B cell (primary cell): ENCODE results near the gene C1QTNF7. TPM values are rescaled to one million over a fixed set of nuclear protein-coding genes. Genes with fewer than 3 reads are reported as not detected.
A peak's percentile ranks its signal among the peaks of the same experiment; 100 is the strongest.

Source experiments
- ATAC-seq: fragments of 200-7000 bp; cut with Tn5 transposase; one replicate; pipeline ENCODE4 v1.10.0; 2021; ENCODE audit warnings: low read depth, mild to moderate bottlenecking, moderate number of reproducible peaks, moderate library complexity
- CTCF ChIA-PET: fragments of 350-600 bp; sonication (Branson Sonifier 250); formaldehyde crosslinking; loops from one replicate; lab custom pipeline; 2021; ENCODE audit warnings: antibody characterized with exemption, inconsistent platforms; lab: Charles Lee
- POLR2A ChIA-PET: fragments of 350-600 bp; sonication (Branson Sonifier 250); formaldehyde crosslinking; loops from one replicate; lab custom pipeline; 2021; ENCODE audit warnings: antibody characterized with exemption; lab: Charles Lee
- DNase-seq: peaks from one replicate; pipeline ENCODE4 v3.0.0; 2013
- H2AFZ ChIP-seq: 2 replicates; pipeline ENCODE4 v1.6.1; 2012; ENCODE audit warnings: mild to moderate bottlenecking, low read depth, low read length; ENCODE audit not compliant: insufficient read depth, poor library complexity, severe bottlenecking
- H3K27ac ChIP-seq, 2 donors: 1 replicate in 1 of 2; 2 replicates in 1 of 2; pipeline ENCODE4 v1.5.1; 2012 to 2013; ENCODE audit warnings: low read length in 2 of 2, mild to moderate bottlenecking in 2 of 2, moderate library complexity in 1 of 2
- H3K27me3 ChIP-seq, 4 experiments: fragments of 200-600 bp in 1 of 4; sonication (generic) in 1 of 4; replicated peaks in 1 of 4; 1 replicate in 2 of 4; 2 replicates in 2 of 4; pipeline versions ENCODE4 v1.6.1 to v1.7.0; 2013 to 2016; ENCODE audit warnings: low read length in 3 of 4, mild to moderate bottlenecking in 2 of 4, mixed read lengths in 1 of 4, moderate library complexity in 1 of 4; ENCODE audit not compliant: insufficient read depth in 4 of 4, control insufficient read depth in 3 of 4; ENCODE audit errors: control extremely low read depth in 1 of 4
- H3K36me3 ChIP-seq, 2 experiments: replicated peaks in 1 of 2; 1 replicate in 1 of 2; 2 replicates in 1 of 2; pipeline versions ENCODE4 v1.6.1 to v1.7.1; 2013; ENCODE audit warnings: low read length in 1 of 2; ENCODE audit not compliant: insufficient read depth in 2 of 2, control insufficient read depth in 1 of 2; ENCODE audit errors: control extremely low read depth in 1 of 2, extremely low read depth in 1 of 2
- H3K4me1 ChIP-seq, 2 donors: fragments of 200-600 bp in 1 of 2; sonication (generic) in 1 of 2; 1 replicate in 1 of 2; 2 replicates in 1 of 2; pipeline versions ENCODE4 v1.5.1 to v1.6.1; 2013 to 2017; ENCODE audit warnings: low read length in 2 of 2; ENCODE audit not compliant: control insufficient read depth in 2 of 2, insufficient read depth in 2 of 2
- H3K4me2 ChIP-seq: replicated peaks from 2 replicates; pipeline ENCODE3; 2012; ENCODE audit warnings: mild to moderate bottlenecking, low read depth, low read length; ENCODE audit not compliant: poor library complexity, severe bottlenecking
- H3K4me3 ChIP-seq, 5 experiments: fragments of 200-600 bp in 1 of 5; sonication (generic) in 1 of 5; 1 replicate in 3 of 5; 2 replicates in 2 of 5; pipeline versions ENCODE4 v1.5.1 to v1.7.0; 2011 to 2016; ENCODE audit warnings: low read length in 4 of 5, mild to moderate bottlenecking in 4 of 5, low read depth in 2 of 5, control low read depth in 1 of 5, moderate library complexity in 1 of 5; ENCODE audit not compliant: insufficient read depth in 1 of 5; ENCODE audit errors: control extremely low read depth in 1 of 5, extremely low read depth in 1 of 5
- H3K79me2 ChIP-seq: fragments of 200-600 bp; sonication (generic); one replicate; pipeline ENCODE4 v1.6.0; 2016; ENCODE audit warnings: low read length; ENCODE audit not compliant: control insufficient read depth, insufficient read depth
- H3K9ac ChIP-seq: fragments of 200-600 bp; sonication (generic); 2 replicates; pipeline ENCODE4 v1.6.1; 2017; ENCODE audit warnings: mild to moderate bottlenecking, low read length, moderate library complexity
- H3K9me3 ChIP-seq, 3 donors: one replicate each; pipeline versions ENCODE4 v1.6.1 to v1.7.1; 2013; ENCODE audit warnings: low read length in 2 of 3; ENCODE audit not compliant: control insufficient read depth in 2 of 3, insufficient read depth in 1 of 3; ENCODE audit errors: control extremely low read depth in 1 of 3
- H4K20me1 ChIP-seq: 2 replicates; pipeline ENCODE4 v1.6.0; 2012; ENCODE audit warnings: mild to moderate bottlenecking, low read length; ENCODE audit not compliant: insufficient read depth, control insufficient read depth, poor library complexity, severe bottlenecking
- H3K27ac Mint-ChIP-seq: one replicate; pipeline ENCODE4 v1.8.0; 2021; ENCODE audit warnings: mixed read lengths
- H3K27me3 Mint-ChIP-seq: one replicate; pipeline ENCODE4 v1.8.0; 2021; ENCODE audit warnings: mixed read lengths
- H3K4me1 Mint-ChIP-seq: one replicate; pipeline ENCODE4 v1.8.0; 2021; ENCODE audit warnings: mixed read lengths
- H3K4me3 Mint-ChIP-seq: one replicate; pipeline ENCODE4 v1.8.0; 2021; ENCODE audit warnings: mixed read lengths
- H3K9me3 Mint-ChIP-seq: one replicate; pipeline ENCODE4 v1.8.0; 2022; ENCODE audit warnings: mixed read lengths; ENCODE audit not compliant: insufficient read depth
- EZH2 ChIP-seq: IDR thresholded peaks from 2 replicates; pipeline ENCODE4 v1.6.1; 2012; ENCODE audit warnings: borderline replicate concordance, low read depth, mild to moderate bottlenecking, moderate library complexity, low read length; ENCODE audit not compliant: insufficient read depth, poor library complexity, severe bottlenecking
- WGBS: methylation state at CpG from one replicate; pipeline ENCODE4 v1.1.5; 2013; ENCODE audit warnings: missing lambda C conversion rate; ENCODE audit not compliant: insufficient coverage; 5-methylcytosine and 5-hydroxymethylcytosine counted together
- intact Hi-C: fragments of 100-400 bp; cut with micrococcal nuclease; formaldehyde crosslinking; loops from one replicate; pipeline ENCODE4 v1.10.0; 2022
- polyA plus RNA-seq: library from polyadenylated mRNA; depleted of rRNA; stranded (reverse); fragments of >200 nt; gene quantifications from 2 replicates; pipeline ENCODE4 v1.2.3, GENCODE V29; 2012
- total RNA-seq, 2 donors: library from RNA; stranded (reverse); fragments of 120-200 nt in 1 of 2; gene quantifications; 1 replicate in 1 of 2; 2 replicates in 1 of 2; pipeline versions ENCODE4 v1.2.3 to v1.2.4, GENCODE V29; 2013 to 2022
- TF ChIP-seq, protein P1 (sequence below): fragments of 200-600 bp; IDR thresholded peaks from one replicate; pipeline ENCODE4 v1.8.0; 2022; ENCODE audit warnings: antibody characterized with exemption, mild to moderate bottlenecking

The C1QTNF7 gene
- total and polyA plus RNA-seq, 2 donors (not counting 1 experiment from before 2014, with no cell fraction given): not detected

DNA sequence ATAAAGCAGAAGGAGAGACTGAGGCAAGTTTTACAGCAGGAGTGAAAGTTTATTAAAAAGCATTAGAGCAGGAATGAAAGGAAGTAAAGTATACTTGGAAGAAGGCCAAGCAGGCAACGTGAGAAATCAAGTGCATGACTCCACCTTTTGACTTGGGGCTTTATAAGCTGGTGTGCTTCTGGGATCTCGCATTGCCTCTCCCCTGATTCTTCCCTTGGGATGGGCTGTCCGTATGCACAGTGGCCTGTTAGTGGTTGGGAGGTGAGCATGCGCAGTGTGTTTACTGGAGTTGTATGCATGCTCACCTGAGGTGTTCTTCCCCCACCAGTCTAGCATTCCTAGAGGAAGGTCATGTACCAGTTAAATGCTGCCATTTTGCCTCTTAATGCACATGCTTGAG, 29.1 kb upstream of the C1QTNF7 start:
- Mint-ChIP-seq H3K27me3 (no peaks in the 10 kb centered on the region), H3K4me1 (peaks cover 38% of the 10 kb centered on the region), H3K9me3 (no peaks in the 10 kb centered on the region), H3K27ac (no peak overlapping the region), H3K4me3 (no peak overlapping the region)
- Histone ChIP-seq H3K27me3 (no peaks in the 10 kb centered on the region), H3K79me2 (peaks cover 10% of the 10 kb centered on the region), H3K36me3 (no peaks in the 10 kb centered on the region), H4K20me1 (no peaks in the 10 kb centered on the region), H3K9ac (no peak overlapping the region), H3K9me3 (no peaks in the 10 kb centered on the region), H3K4me3 (no peak overlapping the region), H2AFZ (no peak overlapping the region), H3K4me1 (peaks cover 34 to 40% of the 10 kb centered on the region in 2 donors), H3K27ac (no peak overlapping the region), H3K4me2 (no peak overlapping the region)
- no peak for ATAC-seq
- 46% methylated on average over 2 of the region's 4 CpGs for WGBS
- intact Hi-C loops: no loop called here
- CTCF ChIA-PET: interaction anchor here (0.9 to 3.9 kb wide), 2 partner anchors 59 to 166 kb away, joined by 3 to 23 read pairs; no protein-coding TSS in a partner anchor
- no peak for TF ChIP-seq EZH2
- TF ChIP-seq, protein P1, sequence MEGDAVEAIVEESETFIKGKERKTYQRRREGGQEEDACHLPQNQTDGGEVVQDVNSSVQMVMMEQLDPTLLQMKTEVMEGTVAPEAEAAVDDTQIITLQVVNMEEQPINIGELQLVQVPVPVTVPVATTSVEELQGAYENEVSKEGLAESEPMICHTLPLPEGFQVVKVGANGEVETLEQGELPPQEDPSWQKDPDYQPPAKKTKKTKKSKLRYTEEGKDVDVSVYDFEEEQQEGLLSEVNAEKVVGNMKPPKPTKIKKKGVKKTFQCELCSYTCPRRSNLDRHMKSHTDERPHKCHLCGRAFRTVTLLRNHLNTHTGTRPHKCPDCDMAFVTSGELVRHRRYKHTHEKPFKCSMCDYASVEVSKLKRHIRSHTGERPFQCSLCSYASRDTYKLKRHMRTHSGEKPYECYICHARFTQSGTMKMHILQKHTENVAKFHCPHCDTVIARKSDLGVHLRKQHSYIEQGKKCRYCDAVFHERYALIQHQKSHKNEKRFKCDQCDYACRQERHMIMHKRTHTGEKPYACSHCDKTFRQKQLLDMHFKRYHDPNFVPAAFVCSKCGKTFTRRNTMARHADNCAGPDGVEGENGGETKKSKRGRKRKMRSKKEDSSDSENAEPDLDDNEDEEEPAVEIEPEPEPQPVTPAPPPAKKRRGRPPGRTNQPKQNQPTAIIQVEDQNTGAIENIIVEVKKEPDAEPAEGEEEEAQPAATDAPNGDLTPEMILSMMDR: no peak
- DNase-seq: no peak
- POLR2A ChIA-PET: no interaction called here

- Mint-ChIP-seq H3K27ac (peak overlapping the region; percentile 77), H3K4me1 (peaks cover 44% of the 10 kb centered on the region), H3K4me3 (peak overlapping the region; percentile 24), H3K9me3 (no peaks in the 10 kb centered on the region), H3K27me3 (no peaks in the 10 kb centered on the region)
- Histone ChIP-seq H3K9ac (peak overlapping the region; percentile 54), H3K4me3 (peak overlapping the region in 1 of 5 experiments; percentile 36), H3K79me2 (peaks cover 10% of the 10 kb centered on the region), H3K36me3 (no peaks in the 10 kb centered on the region), H3K4me2 (peak overlapping the region; percentile 76), H3K9me3 (no peaks in the 10 kb centered on the region), H3K27ac (peak overlapping the region; percentile 40 to 77), H2AFZ (peak overlapping the region; percentile 77), H4K20me1 (no peaks in the 10 kb centered on the region), H3K4me1 (peaks cover 43 to 45% of the 10 kb centered on the region in 2 donors), H3K27me3 (no peaks in the 10 kb centered on the region)
- ChIA-PET CTCF (interaction anchor here (1.3 to 3.9 kb wide), 2 partner anchors 57 to 162 kb away, joined by 4 to 23 read pairs; no protein-coding TSS in a partner anchor), POLR2A (no interaction called here)
- intact Hi-C loops: loop anchor here (2.0 kb wide), 2 partner anchors 15 to 57 kb away; no protein-coding TSS in a partner anchor
- no peak for ATAC-seq
- DNase-seq: no peak
- TF ChIP-seq, protein P1: no peak
- no peak for TF ChIP-seq EZH2
- 100% methylated on average over 2 of the region's 3 CpGs for WGBS
Measured at GRCh38 chr4:15400226-15400625, 27.6 kb upstream of the C1QTNF7 start.
